Middle frontal gyrus (tissue), 1 donor: ENCODE data around the gene FBXL7.

Source experiments
- DNase-seq: peaks from one replicate; pipeline ENCODE4 v3.0.0-alpha.2; 2015; ENCODE audit warnings: low spot score; ENCODE audit errors: extremely low spot score

FBXL7 gene

GRCh38 chr5:15654779-15655178 is 154.8 kb downstream of the FBXL7 start:
- DNase-seq: no peak

DNA sequence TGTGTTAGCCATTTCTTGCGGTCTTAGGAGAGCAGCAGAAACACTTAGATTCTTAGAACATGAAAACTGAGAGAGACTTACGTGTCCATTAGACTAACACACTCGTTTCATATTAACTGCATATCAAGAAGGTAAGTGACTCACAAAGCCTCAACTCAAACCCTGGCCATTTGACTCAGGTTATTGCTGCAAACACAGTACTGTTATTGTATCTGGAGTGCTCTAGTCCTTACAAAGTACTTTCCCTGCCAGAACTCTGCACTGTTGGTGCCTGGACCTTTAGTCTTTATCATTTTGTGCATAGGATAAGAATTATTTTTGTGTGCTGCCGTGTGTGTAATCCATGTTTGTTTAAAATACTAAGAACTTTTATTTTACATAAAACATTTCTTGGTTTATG is 155.7 kb downstream of the FBXL7 start:
- no peak for DNase-seq

- no peak for DNase-seq
These were observed 165.0 kb downstream of the FBXL7 start for GRCh38 chr5:15664961-15665360.

DNA sequence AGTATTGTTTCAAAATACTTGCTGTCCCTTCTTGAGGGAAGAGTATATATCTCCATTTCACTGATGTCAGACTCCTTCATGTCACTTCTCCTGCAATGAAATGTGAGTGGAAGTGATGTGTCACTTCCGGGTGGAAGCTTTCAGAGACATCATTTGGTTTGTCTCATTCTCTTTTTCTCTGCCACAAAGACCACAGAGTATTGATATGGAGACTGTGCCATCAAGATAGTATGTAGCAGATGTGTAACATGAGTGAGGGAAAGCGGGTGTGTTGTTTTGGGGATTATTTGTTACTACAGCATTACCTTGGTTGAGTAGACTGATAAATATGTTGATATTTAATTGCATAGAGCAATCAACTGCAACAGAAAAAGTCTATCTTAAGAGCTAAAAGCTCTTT is 169.8 kb downstream of the FBXL7 start:
- no peak for DNase-seq

DNA sequence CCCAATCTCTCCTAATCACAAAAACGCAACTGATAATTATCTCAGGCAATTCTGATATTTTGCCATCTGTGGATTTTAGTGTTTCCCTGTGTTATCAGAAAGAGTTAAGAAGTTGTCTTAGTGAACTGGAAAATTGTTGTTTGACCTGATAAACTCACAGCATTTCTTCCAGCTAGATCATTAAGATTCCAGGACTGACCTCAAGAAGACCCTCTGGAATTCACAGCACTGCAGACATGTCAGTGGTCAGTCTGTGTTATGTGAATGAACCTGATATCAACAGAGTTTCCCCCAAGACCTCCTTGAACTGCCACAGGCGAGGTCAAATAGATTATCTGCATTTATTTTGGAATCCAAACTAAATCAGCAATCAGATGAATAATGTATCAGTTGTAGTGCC is 174.7 kb downstream of the FBXL7 start:
- DNase-seq: no peak

GRCh38 chr5:15676591-15676990 is 176.6 kb downstream of the FBXL7 start:
- no peak for DNase-seq

- no peak for DNase-seq
These were observed 179.2 kb downstream of the FBXL7 start for GRCh38 chr5:15679161-15679560.

DNA sequence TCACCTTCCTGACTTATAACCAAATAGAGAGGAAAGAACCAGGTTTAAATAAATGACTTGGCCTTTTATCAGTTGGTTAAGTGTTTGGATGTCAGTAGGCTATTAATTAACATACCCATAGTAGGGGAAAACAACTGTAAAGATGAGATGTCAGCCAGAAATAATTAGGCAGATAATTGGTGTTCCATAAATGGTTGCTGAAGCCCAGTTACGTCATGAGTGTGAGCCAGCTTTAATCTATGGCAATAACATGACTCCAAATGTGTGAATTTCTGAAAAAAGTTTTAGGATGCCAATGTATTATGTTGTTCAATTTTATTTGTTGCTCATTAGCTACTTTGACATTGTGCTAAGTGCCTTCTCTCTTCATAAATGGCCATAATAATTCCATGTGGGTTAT is 180.5 kb downstream of the FBXL7 start:
- DNase-seq: no peak

- no peak for DNase-seq
These were observed 182.1 kb downstream of the FBXL7 start for GRCh38 chr5:15682122-15682521.

- no peak for DNase-seq
These were observed 182.6 kb downstream of the FBXL7 start for GRCh38 chr5:15682566-15682965.

DNA sequence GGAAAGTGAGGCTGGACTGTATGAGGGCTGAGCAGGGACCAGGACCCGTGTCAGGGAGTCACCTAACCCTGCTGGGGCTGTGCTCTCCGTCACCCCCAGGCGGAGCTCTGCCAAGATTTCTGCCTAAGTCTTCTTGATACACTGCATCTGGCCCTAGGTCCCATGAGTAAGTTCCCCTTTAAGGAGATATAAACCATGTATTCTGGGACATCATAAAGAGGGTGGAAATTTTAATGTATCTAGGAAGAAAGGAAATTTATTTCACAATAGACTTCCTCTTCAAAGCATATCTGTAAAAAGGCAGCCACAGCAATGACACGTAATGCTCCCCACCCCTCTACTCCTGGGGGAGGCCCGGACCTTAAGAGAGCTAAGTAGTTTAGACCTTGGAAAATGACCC is 183.4 kb downstream of the FBXL7 start:
- no peak for DNase-seq

- DNase-seq: no peak
These were observed 187.4 kb downstream of the FBXL7 start for GRCh38 chr5:15687401-15687800.

- no peak for DNase-seq
These were observed 189.9 kb downstream of the FBXL7 start for GRCh38 chr5:15689836-15690235.

DNA sequence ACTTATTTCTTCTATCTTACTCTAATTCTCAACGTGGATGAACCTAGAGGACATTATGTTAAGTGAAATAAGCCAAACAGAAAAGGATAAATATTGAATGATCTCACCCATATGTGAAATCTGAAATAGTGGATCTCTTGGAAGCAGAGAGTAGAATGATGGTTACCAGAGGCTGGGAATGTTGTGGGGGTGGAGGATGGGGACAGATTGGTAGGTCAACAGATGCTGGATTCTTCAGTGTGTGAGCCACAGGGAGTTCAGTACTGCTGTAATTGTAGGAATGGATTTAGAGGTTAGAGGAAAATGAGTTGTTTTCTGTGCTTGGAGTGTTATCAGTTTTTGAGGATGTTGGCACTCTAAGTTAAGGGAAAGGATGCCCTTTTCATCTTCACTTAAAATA is 190.6 kb downstream of the FBXL7 start:
- no peak for DNase-seq

- no peak for DNase-seq
These were observed 191.5 kb downstream of the FBXL7 start for GRCh38 chr5:15691521-15691920.

GRCh38 chr5:15692706-15693381 is 192.9 kb downstream of the FBXL7 start:
- DNase-seq: no peak

- no peak for DNase-seq
These were observed 193.4 kb downstream of the FBXL7 start for GRCh38 chr5:15693382-15693728.

- DNase-seq: no peak
These were observed 194.0 kb downstream of the FBXL7 start for GRCh38 chr5:15693933-15694332.

DNA sequence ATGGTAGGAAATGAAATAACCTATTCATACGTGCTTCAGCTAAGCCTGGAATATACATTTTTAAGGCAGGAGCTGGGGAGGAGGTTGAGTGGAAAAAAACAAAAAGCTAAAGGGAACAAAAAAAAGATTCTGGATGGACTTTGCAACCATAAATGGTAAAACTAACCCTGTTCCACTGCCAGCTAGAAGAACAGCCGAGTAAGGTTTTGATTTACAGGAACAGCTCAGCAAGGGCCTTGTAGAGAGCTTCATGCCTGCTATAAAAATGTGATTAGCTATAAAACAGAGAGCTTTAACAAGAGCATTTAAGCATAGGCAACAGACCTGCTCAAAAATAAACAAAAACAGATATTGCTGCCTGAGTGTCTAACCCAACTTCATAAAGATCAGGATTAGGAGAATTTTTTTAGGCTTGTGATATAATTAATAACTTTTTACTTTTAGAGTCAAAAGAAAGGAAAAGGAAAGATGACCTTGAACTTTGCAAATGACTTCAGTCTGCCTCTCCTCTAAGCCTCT is 194.8 kb downstream of the FBXL7 start:
- no peak for DNase-seq

DNA sequence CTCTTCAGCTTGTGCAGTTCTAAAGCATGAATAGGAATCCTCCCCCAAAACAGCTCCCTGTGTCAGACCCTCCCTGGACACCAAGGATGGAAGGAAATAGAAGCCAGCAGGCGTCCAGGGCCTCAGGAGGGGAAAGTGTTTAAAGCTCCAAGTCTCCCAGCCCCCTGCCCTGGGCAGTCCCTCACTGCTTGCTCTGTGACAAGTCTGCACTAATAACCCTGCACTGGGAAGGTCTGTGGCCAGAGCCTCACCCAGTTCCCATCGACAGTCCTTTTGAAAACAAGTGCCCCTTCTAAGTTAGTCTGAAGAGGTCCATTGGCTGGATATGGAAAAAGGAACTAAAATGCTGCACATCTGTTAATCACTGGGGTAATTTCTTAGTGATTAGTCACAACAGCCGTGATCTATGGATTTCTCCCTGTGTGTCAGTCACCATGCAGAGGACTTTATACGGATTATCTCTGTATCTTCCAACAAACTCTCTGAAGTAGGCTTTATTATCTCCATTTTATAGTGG is 195.3 kb downstream of the FBXL7 start:
- DNase-seq: no peak

- DNase-seq: no peak
These were observed 200.4 kb downstream of the FBXL7 start for GRCh38 chr5:15700373-15700772.

DNA sequence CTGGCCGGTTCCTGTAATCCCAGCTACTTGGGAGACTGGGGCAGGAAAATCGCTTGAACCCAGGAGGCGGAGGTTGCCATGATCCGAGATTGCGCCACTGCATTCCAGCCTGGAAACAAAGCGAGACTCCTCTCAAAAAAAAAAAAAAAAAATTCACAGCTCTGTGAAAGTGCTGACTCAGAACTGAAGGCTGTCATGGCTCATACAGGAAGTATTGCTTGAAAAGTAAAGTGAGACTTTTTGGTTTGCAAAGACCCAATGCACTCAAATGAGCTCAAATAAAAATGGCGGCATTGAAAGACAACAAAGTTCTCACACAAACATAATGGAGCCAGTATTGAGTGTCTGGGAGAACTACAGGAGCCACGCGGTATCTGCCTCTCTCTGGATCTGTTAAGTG is 202.1 kb downstream of the FBXL7 start:
- no peak for DNase-seq

- no peak for DNase-seq
These were observed 203.9 kb downstream of the FBXL7 start for GRCh38 chr5:15703901-15704300.
